ENCODE measurements around the gene POLR3G. TPM values are rescaled to one million over a fixed set of nuclear protein-coding genes. Genes with fewer than 3 reads are reported as not detected.

The POLR3G gene
- total and polyA plus RNA-seq, 7 donors = 0.46 to 5.8 (median 1.8) TPM

Other genes with a start within 250 kb of the POLR3G start
- gene CETN3, start 65.1 kb upstream of the POLR3G start, total RNA-seq = 10 to 100 TPM in 2 of 4 donors, 1 to 10 TPM in 2; 2.8 to 13.2 (median 7.7) TPM
- 10 to 100 TPM; 16.6 to 36.0 (median 19.7) TPM for gene CETN3, start 65.1 kb upstream of the POLR3G start, polyA plus RNA-seq
- 1 to 10 TPM; 4.9 to 7.1 (median 6.1) TPM for gene MBLAC2, start 93 bp upstream of the POLR3G start, total RNA-seq
- 1 to 10 TPM in 2 of 3 donors, under 1 TPM in 1; 0.92 to 2.8 (median 2.4) TPM for gene MBLAC2, start 93 bp upstream of the POLR3G start, polyA plus RNA-seq
- gene LYSMD3, start 54.7 kb downstream of the POLR3G start, total RNA-seq = 10 to 100 TPM; 15.5 to 23.7 (median 19.2) TPM
- gene LYSMD3, start 54.7 kb downstream of the POLR3G start, polyA plus RNA-seq = 10 to 100 TPM in 1 of 3 donors, 1 to 10 TPM in 2; 8.0 to 10.4 (median 9.0) TPM
- 1 to 10 TPM in 1 of 4 donors, under 1 TPM in 3; 0.54 to 1.1 (median 0.74) TPM for gene ADGRV1, start 83.9 kb downstream of the POLR3G start, total RNA-seq
- 1 to 10 TPM in 1 of 3 donors, under 1 TPM in 1, not detected in 1; 0.60 to 2.1 TPM for gene ADGRV1, start 83.9 kb downstream of the POLR3G start, polyA plus RNA-seq